Activated B cell treated with CpG ODN at 0.5 μM for 24 hours (primary cell): ENCODE data around the gene APH1A. TPM values are rescaled to one million over a fixed set of nuclear protein-coding genes. Genes with fewer than 3 reads are reported as not detected.

Source experiments
- ATAC-seq: fragments of 200-7000 bp; cut with Tn5 transposase; one replicate; pipeline ENCODE4 v1.10.0; 2021; ENCODE audit warnings: low read depth, mild to moderate bottlenecking, moderate library complexity
- CTCF ChIA-PET: fragments of 350-600 bp; sonication (Branson Sonifier 250); formaldehyde crosslinking; loops from one replicate; lab custom pipeline; 2021; ENCODE audit warnings: antibody characterized with exemption; lab: Charles Lee
- POLR2A ChIA-PET: fragments of 350-600 bp; sonication (Branson Sonifier 250); formaldehyde crosslinking; loops from one replicate; lab custom pipeline; 2021; ENCODE audit warnings: antibody characterized with exemption; lab: Charles Lee
- DNase-seq: peaks from one replicate; pipeline ENCODE4 v3.0.0; 2022
- H3K27ac Mint-ChIP-seq: one replicate; pipeline ENCODE4 v1.8.0; 2020; ENCODE audit warnings: mixed read lengths
- H3K27me3 Mint-ChIP-seq: one replicate; pipeline ENCODE4 v1.8.0; 2021; ENCODE audit warnings: mixed read lengths
- H3K36me3 Mint-ChIP-seq: one replicate; pipeline ENCODE4 v1.8.0; 2021; ENCODE audit warnings: low read depth, mixed read lengths
- H3K4me1 Mint-ChIP-seq: one replicate; pipeline ENCODE4 v1.8.0; 2021; ENCODE audit warnings: mixed read lengths
- H3K4me3 Mint-ChIP-seq: one replicate; pipeline ENCODE4 v1.8.0; 2020; ENCODE audit warnings: mild to moderate bottlenecking, mixed read lengths
- H3K9me3 Mint-ChIP-seq: one replicate; pipeline ENCODE4 v1.8.0; 2020; ENCODE audit warnings: mixed read lengths
- intact Hi-C: fragments of 100-400 bp; cut with micrococcal nuclease; formaldehyde crosslinking; loops from one replicate; pipeline ENCODE4 v1.15.1; 2024
- total RNA-seq: library from RNA; stranded (reverse); gene quantifications from 2 replicates; pipeline ENCODE4 v1.2.3, GENCODE V29; 2022
- TF ChIP-seq, protein P1 (sequence below): fragments of 200-600 bp; IDR thresholded peaks from one replicate; pipeline ENCODE4 v1.8.0; 2022; ENCODE audit warnings: antibody characterized with exemption, mild to moderate bottlenecking

The APH1A gene
- total RNA-seq, 1 donor from 2014 or later = 145 TPM

DNA sequence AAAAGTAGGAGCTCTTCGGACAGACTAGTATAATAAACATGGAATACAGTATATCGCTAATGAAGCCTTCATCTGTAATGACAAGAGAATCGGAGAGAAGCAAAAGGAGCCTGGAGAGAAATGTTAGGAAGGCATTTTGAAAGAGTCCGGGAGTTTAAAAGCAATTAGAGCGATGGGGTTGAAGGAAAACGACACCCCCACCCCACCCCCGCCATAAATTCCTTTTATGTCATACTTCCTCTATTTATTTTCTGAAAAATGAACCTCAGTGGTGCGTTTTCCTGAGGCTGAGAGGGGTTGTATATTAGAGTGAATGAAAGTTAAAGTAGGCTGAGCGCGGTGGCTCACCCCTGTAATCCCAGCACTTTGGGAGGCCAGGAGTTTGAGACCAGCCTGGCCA is 635 bp upstream of the APH1A start:
- H3K27me3 Mint-ChIP-seq = peaks cover 4% of the 10 kb centered on the region
- ATAC-seq (no peak), DNase-seq (no peak)
- POLR2A ChIA-PET = interaction anchor here (0.6 to 2.0 kb wide), 17 partner anchors 8 to 757 kb away, joined by 3 to 15 read pairs (median 4); partner anchors contain the start of genes CA14, CIART, FALEC and RPRD2
- H3K36me3 Mint-ChIP-seq = peaks cover 43% of the 10 kb centered on the region
- TF ChIP-seq, protein P1, sequence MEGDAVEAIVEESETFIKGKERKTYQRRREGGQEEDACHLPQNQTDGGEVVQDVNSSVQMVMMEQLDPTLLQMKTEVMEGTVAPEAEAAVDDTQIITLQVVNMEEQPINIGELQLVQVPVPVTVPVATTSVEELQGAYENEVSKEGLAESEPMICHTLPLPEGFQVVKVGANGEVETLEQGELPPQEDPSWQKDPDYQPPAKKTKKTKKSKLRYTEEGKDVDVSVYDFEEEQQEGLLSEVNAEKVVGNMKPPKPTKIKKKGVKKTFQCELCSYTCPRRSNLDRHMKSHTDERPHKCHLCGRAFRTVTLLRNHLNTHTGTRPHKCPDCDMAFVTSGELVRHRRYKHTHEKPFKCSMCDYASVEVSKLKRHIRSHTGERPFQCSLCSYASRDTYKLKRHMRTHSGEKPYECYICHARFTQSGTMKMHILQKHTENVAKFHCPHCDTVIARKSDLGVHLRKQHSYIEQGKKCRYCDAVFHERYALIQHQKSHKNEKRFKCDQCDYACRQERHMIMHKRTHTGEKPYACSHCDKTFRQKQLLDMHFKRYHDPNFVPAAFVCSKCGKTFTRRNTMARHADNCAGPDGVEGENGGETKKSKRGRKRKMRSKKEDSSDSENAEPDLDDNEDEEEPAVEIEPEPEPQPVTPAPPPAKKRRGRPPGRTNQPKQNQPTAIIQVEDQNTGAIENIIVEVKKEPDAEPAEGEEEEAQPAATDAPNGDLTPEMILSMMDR = no peak
- no peaks in the 10 kb centered on the region for H3K9me3 Mint-ChIP-seq
- peak overlapping the region; percentile 94 for H3K27ac Mint-ChIP-seq
- peaks cover 32% of the 10 kb centered on the region for H3K4me1 Mint-ChIP-seq
- intact Hi-C loops = loop anchor here (1.0 to 5.0 kb wide), 7 partner anchors 12 to 93 kb away; partner anchors contain the start of genes ANP32E, MRPS21, PRPF3 and RPRD2
- H3K4me3 Mint-ChIP-seq = peak overlapping the region; percentile 100
- CTCF ChIA-PET = interaction anchor here (1.0 to 1.6 kb wide), 2 partner anchors 12 to 13 kb away, joined by 4 to 7 read pairs; no protein-coding TSS in a partner anchor

DNA sequence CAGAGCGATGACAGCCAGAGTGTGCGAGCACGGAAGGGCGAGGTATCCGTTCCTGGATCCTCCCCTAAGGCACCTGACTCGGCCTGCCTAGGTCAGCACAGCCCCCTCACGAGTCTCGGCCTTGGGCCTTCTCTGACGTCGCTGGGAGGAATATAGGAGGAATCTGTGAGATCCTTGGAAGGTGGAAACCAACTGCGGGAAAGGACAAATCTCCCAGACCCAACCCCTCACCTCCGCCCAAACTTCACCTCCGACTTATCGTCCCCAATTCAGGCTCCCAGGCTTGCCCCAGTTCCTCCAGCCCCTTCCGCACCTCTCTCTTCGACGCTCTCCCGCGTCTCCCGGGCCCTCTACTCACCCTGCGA is 494 bp downstream of the APH1A start:
- Mint-ChIP-seq H3K4me3 (peak overlapping the region; percentile 100), H3K27me3 (peaks cover 4% of the 10 kb centered on the region), H3K9me3 (no peaks in the 10 kb centered on the region), H3K27ac (peak overlapping the region; percentile 94), H3K36me3 (peaks cover 44% of the 10 kb centered on the region), H3K4me1 (peaks cover 32% of the 10 kb centered on the region)
- intact Hi-C loops = loop anchor here (5.0 kb wide), 1 partner anchor 94 kb away; the partner anchor contains the start of gene RPRD2
- POLR2A ChIA-PET = interaction anchor here (0.7 to 2.0 kb wide), 10 partner anchors 9 to 659 kb away, joined by 3 to 15 read pairs (median 6); partner anchors contain the start of genes CA14, FALEC and RPRD2
- CTCF ChIA-PET = no interaction called here
- ATAC-seq = peak; percentile 25
- DNase-seq = no peak
- TF ChIP-seq, protein P1 = no peak

DNA sequence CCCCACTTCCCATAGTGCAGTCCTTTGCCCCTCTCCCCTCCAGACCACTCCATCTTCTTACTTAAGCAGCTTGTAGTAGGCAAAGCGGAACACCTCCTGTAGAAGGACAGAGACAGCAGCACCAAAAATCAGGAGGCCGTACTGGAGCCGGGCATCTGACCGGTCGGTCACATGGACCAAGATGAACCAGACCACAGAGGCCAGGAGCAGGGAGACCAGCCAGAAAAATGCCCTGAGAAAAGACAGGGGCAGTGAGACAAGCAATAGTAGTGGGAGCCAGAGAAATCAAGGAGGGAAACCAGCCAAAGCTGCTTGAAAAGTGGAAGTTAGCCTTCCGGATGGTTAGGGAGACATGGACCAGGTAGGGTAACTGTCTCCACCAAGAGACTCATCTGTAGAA is 920 bp downstream of the APH1A start:
- Mint-ChIP-seq H3K4me1 (peaks cover 32% of the 10 kb centered on the region), H3K27ac (peak overlapping the region; percentile 94), H3K9me3 (no peaks in the 10 kb centered on the region), H3K27me3 (peaks cover 4% of the 10 kb centered on the region), H3K36me3 (peaks cover 44% of the 10 kb centered on the region), H3K4me3 (peak overlapping the region; percentile 100)
- ChIA-PET CTCF (no interaction called here), POLR2A (interaction anchor here (1.8 to 2.0 kb wide), 2 partner anchors 14 to 380 kb away, joined by 5 to 9 read pairs; a partner anchor contains a TSS)
- intact Hi-C loops = loop anchor here (5.0 kb wide), 1 partner anchor 94 kb away; the partner anchor contains the start of gene RPRD2
- TF ChIP-seq, protein P1 = no peak
- no peak for ATAC-seq
- no peak for DNase-seq

DNA sequence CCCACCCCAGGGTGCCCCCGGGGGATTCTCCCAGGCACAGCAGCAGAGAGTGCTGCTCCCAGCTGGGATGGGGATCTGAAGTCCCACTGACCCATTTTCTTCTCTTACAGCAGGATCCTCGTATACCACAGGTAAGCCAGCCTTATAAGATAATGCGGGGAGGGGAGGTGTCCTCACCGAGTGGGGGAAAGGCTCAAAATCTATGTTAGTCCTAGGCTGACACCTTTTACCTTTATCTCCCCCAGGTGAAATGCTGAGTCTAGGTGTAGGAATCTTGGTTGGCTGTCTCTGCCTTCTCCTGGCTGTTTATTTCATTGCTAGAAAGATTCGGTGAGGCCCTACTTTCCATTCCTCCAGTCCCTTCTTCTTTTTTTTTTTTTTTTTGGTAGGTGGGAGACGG is 5.3 kb downstream of the APH1A start:
- no peak overlapping the region for H3K4me3 Mint-ChIP-seq
- no peaks in the 10 kb centered on the region for H3K9me3 Mint-ChIP-seq
- DNase-seq (no peak), ATAC-seq (no peak)
- no peak overlapping the region for H3K27ac Mint-ChIP-seq
- ChIA-PET CTCF (interaction anchor here (1.2 kb wide), 1 partner anchor 18 kb away, joined by 3 read pairs; no protein-coding TSS in a partner anchor), POLR2A (interaction anchor here (1.3 kb wide), 1 partner anchor 28 kb away, joined by 3 read pairs; the partner anchor contains the start of gene ANP32E)
- peaks cover 39% of the 10 kb centered on the region for H3K36me3 Mint-ChIP-seq
- H3K4me1 Mint-ChIP-seq = peaks cover 22% of the 10 kb centered on the region
- TF ChIP-seq, protein P1 = no peak
- H3K27me3 Mint-ChIP-seq = peaks cover 4% of the 10 kb centered on the region
- intact Hi-C loops = no loop called here
